ENCODE data around the gene THADA. TPM values are rescaled to one million over a fixed set of nuclear protein-coding genes. Genes with fewer than 3 reads are reported as not detected.

Gene THADA
- total RNA-seq, 1 donor, result 39.4 TPM

DNA sequence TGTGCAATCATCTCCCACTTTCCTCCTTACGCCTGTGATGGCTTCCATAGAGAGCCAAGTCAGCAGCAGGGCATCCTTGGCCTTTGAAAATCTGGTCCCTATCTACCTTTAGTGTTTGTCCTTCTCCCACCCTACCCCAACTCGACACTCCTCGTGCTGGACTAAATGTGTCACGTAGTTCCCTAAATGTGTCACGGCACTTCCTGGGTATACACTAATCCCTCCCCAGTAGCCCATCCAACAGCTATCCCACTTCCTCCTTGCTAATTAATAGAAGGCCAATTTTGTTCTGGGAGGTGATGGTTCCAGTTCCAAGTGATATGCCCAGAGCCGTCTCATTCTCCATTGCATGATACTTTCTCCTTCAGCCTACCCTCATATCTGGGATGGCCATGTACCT lies 332.9 kb downstream of the THADA start:
- no peak overlapping the region for H3K27ac ChIP-seq (ENCODE audit: low read depth, low read length)
- no peaks in the 10 kb centered on the region for H3K9me3 ChIP-seq (ENCODE audit: low read depth, low read length)
- H2AFZ ChIP-seq (ENCODE audit: low read length), result no peak overlapping the region
- no peaks in the 10 kb centered on the region for H4K20me1 ChIP-seq (ENCODE audit: insufficient read depth, low read length)
- H3K27me3 ChIP-seq (ENCODE audit: insufficient read depth, low read length), result no peaks in the 10 kb centered on the region
- H3K4me2 ChIP-seq (ENCODE audit: insufficient read depth, low read length), result no peak overlapping the region
- TF ChIP-seq, protein P1, sequence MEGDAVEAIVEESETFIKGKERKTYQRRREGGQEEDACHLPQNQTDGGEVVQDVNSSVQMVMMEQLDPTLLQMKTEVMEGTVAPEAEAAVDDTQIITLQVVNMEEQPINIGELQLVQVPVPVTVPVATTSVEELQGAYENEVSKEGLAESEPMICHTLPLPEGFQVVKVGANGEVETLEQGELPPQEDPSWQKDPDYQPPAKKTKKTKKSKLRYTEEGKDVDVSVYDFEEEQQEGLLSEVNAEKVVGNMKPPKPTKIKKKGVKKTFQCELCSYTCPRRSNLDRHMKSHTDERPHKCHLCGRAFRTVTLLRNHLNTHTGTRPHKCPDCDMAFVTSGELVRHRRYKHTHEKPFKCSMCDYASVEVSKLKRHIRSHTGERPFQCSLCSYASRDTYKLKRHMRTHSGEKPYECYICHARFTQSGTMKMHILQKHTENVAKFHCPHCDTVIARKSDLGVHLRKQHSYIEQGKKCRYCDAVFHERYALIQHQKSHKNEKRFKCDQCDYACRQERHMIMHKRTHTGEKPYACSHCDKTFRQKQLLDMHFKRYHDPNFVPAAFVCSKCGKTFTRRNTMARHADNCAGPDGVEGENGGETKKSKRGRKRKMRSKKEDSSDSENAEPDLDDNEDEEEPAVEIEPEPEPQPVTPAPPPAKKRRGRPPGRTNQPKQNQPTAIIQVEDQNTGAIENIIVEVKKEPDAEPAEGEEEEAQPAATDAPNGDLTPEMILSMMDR (IDR thresholded peaks at IDR 0.05; ENCODE audit: extremely low read depth, low read depth, low read length), result no peak
- H3K4me1 ChIP-seq (ENCODE audit: insufficient read depth, low read length), result peaks cover 10% of the 10 kb centered on the region
- H3K36me3 ChIP-seq (ENCODE audit: insufficient read depth, low read length), result no peaks in the 10 kb centered on the region
- H3K4me3 ChIP-seq (ENCODE audit: insufficient read depth, low read length), result no peak overlapping the region
- no peaks in the 10 kb centered on the region for H3K79me2 ChIP-seq (ENCODE audit: insufficient read depth, low read length)
- no peak for DNase-seq (ENCODE audit: insufficient read length, low spot score, missing footprints)

DNA sequence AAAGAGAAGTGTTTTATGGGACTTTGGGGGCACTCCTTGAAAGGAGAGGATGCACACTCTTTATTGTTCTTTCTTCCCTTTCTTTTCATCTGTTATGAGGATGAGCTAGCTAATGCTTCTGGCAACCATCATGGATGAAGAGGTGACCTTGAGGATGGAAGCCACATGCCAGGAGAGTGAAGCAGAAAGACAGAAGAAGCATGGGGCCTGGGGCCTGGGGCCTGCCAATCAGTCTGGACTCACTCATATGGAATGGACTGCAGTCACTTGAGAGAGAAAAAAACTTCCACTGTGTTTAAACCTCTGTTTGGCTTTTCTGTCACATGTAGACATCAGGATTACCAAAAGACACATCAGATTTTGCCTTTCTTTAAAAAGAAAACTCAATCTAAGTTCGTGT lies 333.6 kb downstream of the THADA start:
- H3K27ac ChIP-seq (ENCODE audit: low read depth, low read length), result no peak overlapping the region
- no peak for DNase-seq (ENCODE audit: insufficient read length, low spot score, missing footprints)

DNA sequence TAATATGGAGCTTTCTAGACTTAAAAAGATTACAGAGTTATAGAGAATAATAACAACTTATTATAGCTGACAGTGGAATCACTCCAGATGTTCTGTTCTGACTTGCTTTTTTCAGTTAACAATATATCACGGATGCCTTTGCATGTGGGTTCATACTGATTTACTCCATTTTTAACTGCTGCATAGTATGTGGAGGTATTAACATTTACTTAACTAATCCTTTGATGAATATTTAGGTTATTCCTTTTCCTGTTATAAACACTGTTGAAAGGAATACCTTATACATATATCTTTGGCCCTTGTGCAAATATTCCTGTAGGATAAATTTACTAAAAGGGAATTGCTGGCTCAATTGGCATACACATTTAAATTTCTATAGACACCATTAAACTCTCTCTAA lies 336.3 kb downstream of the THADA start:
- Histone ChIP-seq H3K27me3 (ENCODE audit: insufficient read depth, low read length) (no peaks in the 10 kb centered on the region), H3K36me3 (ENCODE audit: insufficient read depth, low read length) (no peaks in the 10 kb centered on the region), H3K4me1 (ENCODE audit: insufficient read depth, low read length) (peaks cover under 1% of the 10 kb centered on the region), H4K20me1 (ENCODE audit: insufficient read depth, low read length) (no peaks in the 10 kb centered on the region), H3K9me3 (ENCODE audit: low read depth, low read length) (no peaks in the 10 kb centered on the region), H3K4me3 (ENCODE audit: insufficient read depth, low read length) (no peak overlapping the region), H2AFZ (ENCODE audit: low read length) (no peak overlapping the region), H3K27ac (ENCODE audit: low read depth, low read length) (no peak overlapping the region), H3K4me2 (ENCODE audit: insufficient read depth, low read length) (no peak overlapping the region), H3K79me2 (ENCODE audit: insufficient read depth, low read length) (no peaks in the 10 kb centered on the region)
- TF ChIP-seq, protein P1 (IDR thresholded peaks at IDR 0.05; ENCODE audit: extremely low read depth, low read depth, low read length), result no peak
- no peak for DNase-seq (ENCODE audit: insufficient read length, low spot score, missing footprints)

More for the DNA sequence above, 333.6 kb downstream of the THADA start:
- Histone ChIP-seq H3K36me3 (ENCODE audit: insufficient read depth, low read length) (no peaks in the 10 kb centered on the region), H3K4me1 (ENCODE audit: insufficient read depth, low read length) (peaks cover 10% of the 10 kb centered on the region), H4K20me1 (ENCODE audit: insufficient read depth, low read length) (no peaks in the 10 kb centered on the region), H3K4me2 (ENCODE audit: insufficient read depth, low read length) (no peak overlapping the region), H3K4me3 (ENCODE audit: insufficient read depth, low read length) (no peak overlapping the region), H3K9me3 (ENCODE audit: low read depth, low read length) (no peaks in the 10 kb centered on the region), H2AFZ (ENCODE audit: low read length) (no peak overlapping the region), H3K79me2 (ENCODE audit: insufficient read depth, low read length) (no peaks in the 10 kb centered on the region), H3K27me3 (ENCODE audit: insufficient read depth, low read length) (no peaks in the 10 kb centered on the region)
- TF ChIP-seq, protein P1 (IDR thresholded peaks at IDR 0.05; ENCODE audit: extremely low read depth, low read depth, low read length), result no peak

DNA sequence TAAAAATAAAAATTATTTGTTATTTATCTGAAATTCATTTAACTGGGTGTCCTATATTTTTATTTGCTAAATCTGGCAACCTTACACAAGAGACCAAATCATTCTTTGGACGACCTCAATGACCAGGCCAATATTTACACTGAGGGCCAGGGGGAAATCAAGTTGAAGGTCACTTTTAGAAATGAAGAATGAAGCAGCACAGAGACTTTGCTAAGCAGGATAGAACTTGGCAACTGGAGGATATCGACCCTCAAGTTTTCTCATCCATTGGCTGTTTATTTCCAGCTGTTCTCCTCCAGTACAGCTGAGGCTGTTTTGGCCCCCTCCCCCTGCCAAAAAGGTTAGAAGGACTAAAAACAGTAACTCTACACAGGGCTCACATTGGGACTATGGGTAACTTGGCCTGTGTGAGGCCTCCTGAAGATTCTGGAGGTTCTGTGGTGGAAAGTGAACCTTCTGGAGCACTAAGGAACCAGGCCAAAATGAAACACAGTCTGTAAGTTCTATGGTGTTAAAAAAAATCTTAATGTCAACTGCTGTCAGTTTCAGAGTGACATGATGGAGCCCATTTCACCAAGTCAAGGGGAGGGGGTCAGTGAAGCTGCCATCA lies 337.2 kb downstream of the THADA start:
- Histone ChIP-seq H3K36me3 (ENCODE audit: insufficient read depth, low read length) (no peaks in the 10 kb centered on the region), H3K4me3 (ENCODE audit: insufficient read depth, low read length) (no peak overlapping the region), H2AFZ (ENCODE audit: low read length) (no peak overlapping the region), H3K4me2 (ENCODE audit: insufficient read depth, low read length) (no peak overlapping the region), H3K79me2 (ENCODE audit: insufficient read depth, low read length) (no peaks in the 10 kb centered on the region), H3K27me3 (ENCODE audit: insufficient read depth, low read length) (no peaks in the 10 kb centered on the region), H3K4me1 (ENCODE audit: insufficient read depth, low read length) (no peaks in the 10 kb centered on the region), H3K9me3 (ENCODE audit: low read depth, low read length) (no peaks in the 10 kb centered on the region), H4K20me1 (ENCODE audit: insufficient read depth, low read length) (no peaks in the 10 kb centered on the region), H3K27ac (ENCODE audit: low read depth, low read length) (no peak overlapping the region)
- no peak for DNase-seq (ENCODE audit: insufficient read length, low spot score, missing footprints)
- TF ChIP-seq, protein P1 (IDR thresholded peaks at IDR 0.05; ENCODE audit: extremely low read depth, low read depth, low read length), result no peak

All from osteoblast (primary cell).